ENCODE measurements around the gene NPC2. TPM values are rescaled to one million over a fixed set of nuclear protein-coding genes. Genes with fewer than 3 reads are reported as not detected.
"Not testable (repeated sequence)": the region's sequence is repeated elsewhere in the genome, so short reads cannot be mapped to it uniquely, and the experiment has no call there.

NPC2 gene
- total RNA-seq, 1 experiment from 2014 or later, result 195 TPM

- TF ChIP-seq CTCF (conservative IDR thresholded peaks at IDR 0.05; ENCODE audit: low read depth, low read length) (peak; percentile 73), EZH2 (IDR thresholded peaks at IDR 0.05; ENCODE audit: low read length, unreplicated experiment) (no peak), EZH2phosphoT487 (IDR thresholded peaks at IDR 0.05; ENCODE audit: borderline replicate concordance, low read length) (no peak)
- no peak overlapping the region for H3K27ac ChIP-seq (ENCODE audit: low read length)
- H3K9ac ChIP-seq (ENCODE audit: low read length), result no peak overlapping the region
- no peaks in the 10 kb centered on the region for H3K9me3 ChIP-seq (ENCODE audit: low read length)
- H3K27me3 ChIP-seq (ENCODE audit: low read length), result no peaks in the 10 kb centered on the region; the same call in 1 of the 2 replicates
- intact Hi-C loops (cut with micrococcal nuclease), result no loop called here
- no peak overlapping the region for H2AFZ ChIP-seq (ENCODE audit: low read length)
- peak; percentile 96 for ATAC-seq
- H3K4me2 ChIP-seq (ENCODE audit: low read length), result no peak overlapping the region
- no peak overlapping the region for H3K4me3 ChIP-seq (ENCODE audit: low read length)
- no peaks in the 10 kb centered on the region for H3K79me2 ChIP-seq (ENCODE audit: low read length)
- POLR2A ChIA-PET (ENCODE audit: unreplicated experiment), result no interaction called here
- DNase-seq, result peak; percentile 63
- no TSS peak for BruUV-seq (replicated peaks)
- CTCF ChIA-PET, result no interaction called here
- no peaks in the 10 kb centered on the region for H3F3A ChIP-seq (ENCODE audit: low read length, unreplicated experiment)
- no peaks in the 10 kb centered on the region for H3K36me3 ChIP-seq (ENCODE audit: low read depth, low read length)
- no peaks in the 10 kb centered on the region for H3K4me1 ChIP-seq (ENCODE audit: insufficient read depth, low read length)
- H3K9me2 ChIP-seq (replicated peaks; ENCODE audit: low read length), result no peaks in the 10 kb centered on the region
- no peaks in the 10 kb centered on the region for H4K20me1 ChIP-seq (ENCODE audit: low read length)
These were observed 33.7 kb downstream of the NPC2 start for GRCh38 chr14:74459289-74459946.

GRCh38 chr14:74457565-74457895, 35.6 kb downstream of the NPC2 start:
- ChIA-PET CTCF (no interaction called here), POLR2A (ENCODE audit: unreplicated experiment) (no interaction called here)
- Histone ChIP-seq H3K9me2 (replicated peaks; ENCODE audit: low read length) (no peaks in the 10 kb centered on the region), H3K4me1 (ENCODE audit: insufficient read depth, low read length) (no peaks in the 10 kb centered on the region), H3K79me2 (ENCODE audit: low read length) (no peaks in the 10 kb centered on the region), H3K9ac (ENCODE audit: low read length) (no peak overlapping the region), H3F3A (ENCODE audit: low read length, unreplicated experiment) (no peaks in the 10 kb centered on the region), H3K27me3 (ENCODE audit: low read length) (peaks cover 3% of the 10 kb centered on the region), H3K4me3 (ENCODE audit: low read length) (no peak overlapping the region), H3K4me2 (ENCODE audit: low read length) (no peak overlapping the region), H3K9me3 (ENCODE audit: low read length) (no peaks in the 10 kb centered on the region), H4K20me1 (ENCODE audit: low read length) (no peaks in the 10 kb centered on the region), H3K36me3 (ENCODE audit: low read depth, low read length) (no peaks in the 10 kb centered on the region), H2AFZ (ENCODE audit: low read length) (no peak overlapping the region), H3K27ac (ENCODE audit: low read length) (no peak overlapping the region)
- no TSS peak for BruUV-seq (replicated peaks)
- intact Hi-C loops (cut with micrococcal nuclease), result no loop called here
- no peak for TF ChIP-seq EZH2phosphoT487 (IDR thresholded peaks at IDR 0.05; ENCODE audit: borderline replicate concordance, low read length)
- TF ChIP-seq EZH2 (IDR thresholded peaks at IDR 0.05; ENCODE audit: low read length, unreplicated experiment), result no peak
- TF ChIP-seq CTCF (conservative IDR thresholded peaks at IDR 0.05; ENCODE audit: low read depth, low read length), result no peak
- no peak for DNase-seq
- no peak for ATAC-seq

GRCh38 chr14:74456684-74457564, 36.2 kb downstream of the NPC2 start:
- no peaks in the 10 kb centered on the region for H3F3A ChIP-seq (ENCODE audit: low read length, unreplicated experiment)
- TF ChIP-seq EZH2 (IDR thresholded peaks at IDR 0.05; ENCODE audit: low read length, unreplicated experiment) (no peak), CTCF (conservative IDR thresholded peaks at IDR 0.05; ENCODE audit: low read depth, low read length) (no peak), EZH2phosphoT487 (IDR thresholded peaks at IDR 0.05; ENCODE audit: borderline replicate concordance, low read length) (no peak)
- no peaks in the 10 kb centered on the region for H4K20me1 ChIP-seq (ENCODE audit: low read length)
- intact Hi-C loops (cut with micrococcal nuclease), result no loop called here
- H3K27me3 ChIP-seq (ENCODE audit: low read length), result peaks cover 6% of the 10 kb centered on the region
- H3K36me3 ChIP-seq (ENCODE audit: low read depth, low read length), result no peaks in the 10 kb centered on the region
- H3K4me2 ChIP-seq (ENCODE audit: low read length), result no peak overlapping the region
- H3K27ac ChIP-seq (ENCODE audit: low read length), result no peak overlapping the region
- no peaks in the 10 kb centered on the region for H3K9me2 ChIP-seq (replicated peaks; ENCODE audit: low read length)
- no peak overlapping the region for H3K4me3 ChIP-seq (ENCODE audit: low read length)
- no peaks in the 10 kb centered on the region for H3K9me3 ChIP-seq (ENCODE audit: low read length)
- no peak for ATAC-seq
- no peak overlapping the region for H2AFZ ChIP-seq (ENCODE audit: low read length)
- BruUV-seq (replicated peaks), result no TSS peak
- ChIA-PET POLR2A (ENCODE audit: unreplicated experiment) (no interaction called here), CTCF (no interaction called here)
- DNase-seq, result no peak
- H3K79me2 ChIP-seq (ENCODE audit: low read length), result no peaks in the 10 kb centered on the region
- H3K4me1 ChIP-seq (ENCODE audit: insufficient read depth, low read length), result no peaks in the 10 kb centered on the region
- H3K9ac ChIP-seq (ENCODE audit: low read length), result no peak overlapping the region

- H3K9me3 ChIP-seq (ENCODE audit: low read length); H4K20me1 ChIP-seq (ENCODE audit: low read length); H3K9ac ChIP-seq (ENCODE audit: low read length); H3K36me3 ChIP-seq (ENCODE audit: low read depth, low read length); H3K9me2 ChIP-seq (replicated peaks; ENCODE audit: low read length); BruUV-seq (replicated peaks); H3F3A ChIP-seq (ENCODE audit: low read length, unreplicated experiment); H2AFZ ChIP-seq (ENCODE audit: low read length); H3K4me1 ChIP-seq (ENCODE audit: insufficient read depth, low read length); H3K4me2 ChIP-seq (ENCODE audit: low read length); ATAC-seq; H3K79me2 ChIP-seq (ENCODE audit: low read length); intact Hi-C loops (cut with micrococcal nuclease); CTCF ChIA-PET; H3K27ac ChIP-seq (ENCODE audit: low read length); POLR2A ChIA-PET (ENCODE audit: unreplicated experiment); DNase-seq; H3K4me3 ChIP-seq (ENCODE audit: low read length): not testable (repeated sequence)
- H3K27me3 ChIP-seq (ENCODE audit: low read length), result peaks cover 23% of the 10 kb centered on the region
These were observed 38.7 kb downstream of the NPC2 start for GRCh38 chr14:74454397-74454796.
